Psoas muscle (tissue), 8 donors: ENCODE data around the gene PCDHGA8. TPM values are rescaled to one million over a fixed set of nuclear protein-coding genes. Genes with fewer than 3 reads are reported as not detected.

Experiments
- ATAC-seq, 4 donors: fragments of 200-7000 bp; cut with Tn5 transposase; one replicate each; pipeline ENCODE4 v1.9.1; 2020; ENCODE audit warnings: moderate library complexity in 3 of 4, mild to moderate bottlenecking in 2 of 4
- DNase-seq, 2 donors: peaks; one replicate each; pipeline ENCODE4 v3.0.0-alpha.2; 2020
- H3K27ac ChIP-seq: fragments of 200-600 bp; one replicate; pipeline ENCODE4 v1.8.0; 2022
- H3K27me3 ChIP-seq, 3 donors: fragments of 200-600 bp in 1 of 3; one replicate each; pipeline versions ENCODE4 v1.6.1 to v1.8.0; 2013 to 2022; ENCODE audit warnings: low read length in 2 of 3, mild to moderate bottlenecking in 2 of 3, moderate library complexity in 1 of 3; ENCODE audit not compliant: insufficient read depth in 3 of 3
- H3K36me3 ChIP-seq, 2 donors: fragments of 200-600 bp in 1 of 2; one replicate each; pipeline versions ENCODE4 v1.6.1 to v1.8.0; 2013 to 2022; ENCODE audit warnings: low read depth in 1 of 2, mild to moderate bottlenecking in 1 of 2, moderate library complexity in 1 of 2; ENCODE audit not compliant: insufficient read depth in 1 of 2
- H3K4me1 ChIP-seq: fragments of 200-600 bp; one replicate; pipeline ENCODE4 v1.8.0; 2022
- H3K4me3 ChIP-seq: fragments of 200-600 bp; one replicate; pipeline ENCODE4 v1.8.0; 2022; ENCODE audit warnings: mild to moderate bottlenecking
- H3K9me3 ChIP-seq: fragments of 200-600 bp; one replicate; pipeline ENCODE4 v1.8.0; 2022
- WGBS, 3 donors: extraction: QIAGEN DNeasy Blood & Tissue Kit; methylation state at CpG; one replicate each; pipeline versions ENCODE4 v1.1.6 to v1.1.7; 2013; 5-methylcytosine and 5-hydroxymethylcytosine counted together
- intact Hi-C, 2 donors: fragments of 100-400 bp; cut with DNase I; formaldehyde crosslinking; loops; one replicate each; pipeline versions ENCODE4 v1.11.0 to v1.14.2; 2022
- polyA plus RNA-seq, 3 donors: library from polyadenylated mRNA; stranded (reverse); fragments of 200-250 nt; gene quantifications; one replicate each; pipeline ENCODE4 v1.2.3, GENCODE V29; 2013
- total RNA-seq, 4 donors: library from RNA; stranded (reverse); fragmentation: NEBNext Ultra II Directional in 2 of 4; extraction: Animal tissue kit (Norgen Biotek cat#: 25700) in 2 of 4; gene quantifications; one replicate each; pipeline versions ENCODE4 v1.2.1 to v1.2.4, GENCODE V29; 2021 to 2023
- TF ChIP-seq, protein P1 (sequence below): fragments of 200-600 bp; IDR thresholded peaks from one replicate; pipeline ENCODE4 v1.8.0; 2022; ENCODE audit warnings: antibody characterized with exemption
- donor health status: healthy with polysubstance abuse.
- donor health status: DM: no; HTN: no; CAD: no; lungs with moderate emphysema.
- donor health status: Bipolar disorder and iron deficiency.
- donor health status: healthy.
- donor health status: DM: yes; HTN: yes; CAD: no.
- donor health status: DM: no; HTN: no; CAD: no.
- donor health status: DM: no; HTN: no; CAD: no.
- donor health status: DM: yes; HTN: yes; CAD: no.

Gene PCDHGA8
- total and polyA plus RNA-seq, 7 donors: 0.04 to 1.6 (median 0.82) TPM

DNA sequence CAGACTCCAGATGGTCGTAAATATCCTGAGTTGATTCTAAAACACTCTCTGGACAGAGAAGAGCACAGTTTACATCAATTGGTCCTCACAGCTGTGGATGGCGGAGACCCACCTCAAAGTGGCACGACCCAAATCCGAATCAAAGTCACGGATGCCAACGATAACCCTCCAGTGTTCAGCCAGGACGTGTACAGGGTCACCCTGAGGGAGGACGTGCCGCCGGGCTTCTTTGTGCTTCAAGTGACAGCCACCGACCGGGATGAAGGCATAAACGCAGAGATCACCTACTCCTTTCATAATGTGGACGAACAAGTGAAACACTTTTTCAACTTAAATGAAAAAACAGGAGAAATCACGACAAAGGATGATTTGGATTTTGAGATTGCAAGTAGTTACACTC lies 31.7 kb upstream of the PCDHGA8 start:
- Histone ChIP-seq H3K27ac (no peak overlapping the region), H3K9me3 (peaks cover 34% of the 10 kb centered on the region), H3K36me3 (no peaks in the 10 kb centered on the region), H3K27me3 (peaks cover 0 to 80% (median 18%) of the 10 kb centered on the region in 3 donors), H3K4me1 (no peaks in the 10 kb centered on the region), H3K4me3 (peak overlapping the region; percentile 52)
- DNase-seq (no peak), ATAC-seq (no peak)
- TF ChIP-seq, protein P1, sequence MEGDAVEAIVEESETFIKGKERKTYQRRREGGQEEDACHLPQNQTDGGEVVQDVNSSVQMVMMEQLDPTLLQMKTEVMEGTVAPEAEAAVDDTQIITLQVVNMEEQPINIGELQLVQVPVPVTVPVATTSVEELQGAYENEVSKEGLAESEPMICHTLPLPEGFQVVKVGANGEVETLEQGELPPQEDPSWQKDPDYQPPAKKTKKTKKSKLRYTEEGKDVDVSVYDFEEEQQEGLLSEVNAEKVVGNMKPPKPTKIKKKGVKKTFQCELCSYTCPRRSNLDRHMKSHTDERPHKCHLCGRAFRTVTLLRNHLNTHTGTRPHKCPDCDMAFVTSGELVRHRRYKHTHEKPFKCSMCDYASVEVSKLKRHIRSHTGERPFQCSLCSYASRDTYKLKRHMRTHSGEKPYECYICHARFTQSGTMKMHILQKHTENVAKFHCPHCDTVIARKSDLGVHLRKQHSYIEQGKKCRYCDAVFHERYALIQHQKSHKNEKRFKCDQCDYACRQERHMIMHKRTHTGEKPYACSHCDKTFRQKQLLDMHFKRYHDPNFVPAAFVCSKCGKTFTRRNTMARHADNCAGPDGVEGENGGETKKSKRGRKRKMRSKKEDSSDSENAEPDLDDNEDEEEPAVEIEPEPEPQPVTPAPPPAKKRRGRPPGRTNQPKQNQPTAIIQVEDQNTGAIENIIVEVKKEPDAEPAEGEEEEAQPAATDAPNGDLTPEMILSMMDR: no peak
- intact Hi-C loops: no loop called here
- WGBS, 3 donors: 34 to 44% (median 41%) methylated on average over 15 of the region's 15 CpGs

DNA sequence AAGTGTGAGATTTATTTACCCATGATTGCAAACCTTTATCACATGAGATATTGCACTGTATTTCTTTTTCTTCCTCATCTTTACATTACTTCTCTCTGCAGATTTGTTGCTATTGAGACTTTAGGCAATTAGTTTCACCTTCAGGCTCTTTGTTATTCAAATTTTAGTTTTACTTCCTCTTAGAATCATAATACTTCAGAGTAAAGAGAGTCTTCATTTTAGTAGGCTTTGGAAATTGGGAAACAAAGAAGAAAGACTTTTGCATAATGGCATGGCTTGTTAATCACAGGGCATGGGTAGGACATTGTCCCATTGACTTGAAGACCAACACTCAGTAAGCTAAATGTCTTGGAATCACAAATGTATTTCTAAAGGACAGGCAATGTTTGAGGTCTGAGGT lies 29.7 kb upstream of the PCDHGA8 start:
- TF ChIP-seq, protein P1: no peak
- Histone ChIP-seq H3K27me3 (peaks cover 0 to 86% (median 19%) of the 10 kb centered on the region in 3 donors), H3K36me3 (no peaks in the 10 kb centered on the region), H3K4me1 (no peaks in the 10 kb centered on the region), H3K9me3 (peaks cover 30% of the 10 kb centered on the region), H3K4me3 (no peak overlapping the region), H3K27ac (no peak overlapping the region)
- no peak for DNase-seq
- ATAC-seq: no peak
- intact Hi-C loops: no loop called here

DNA sequence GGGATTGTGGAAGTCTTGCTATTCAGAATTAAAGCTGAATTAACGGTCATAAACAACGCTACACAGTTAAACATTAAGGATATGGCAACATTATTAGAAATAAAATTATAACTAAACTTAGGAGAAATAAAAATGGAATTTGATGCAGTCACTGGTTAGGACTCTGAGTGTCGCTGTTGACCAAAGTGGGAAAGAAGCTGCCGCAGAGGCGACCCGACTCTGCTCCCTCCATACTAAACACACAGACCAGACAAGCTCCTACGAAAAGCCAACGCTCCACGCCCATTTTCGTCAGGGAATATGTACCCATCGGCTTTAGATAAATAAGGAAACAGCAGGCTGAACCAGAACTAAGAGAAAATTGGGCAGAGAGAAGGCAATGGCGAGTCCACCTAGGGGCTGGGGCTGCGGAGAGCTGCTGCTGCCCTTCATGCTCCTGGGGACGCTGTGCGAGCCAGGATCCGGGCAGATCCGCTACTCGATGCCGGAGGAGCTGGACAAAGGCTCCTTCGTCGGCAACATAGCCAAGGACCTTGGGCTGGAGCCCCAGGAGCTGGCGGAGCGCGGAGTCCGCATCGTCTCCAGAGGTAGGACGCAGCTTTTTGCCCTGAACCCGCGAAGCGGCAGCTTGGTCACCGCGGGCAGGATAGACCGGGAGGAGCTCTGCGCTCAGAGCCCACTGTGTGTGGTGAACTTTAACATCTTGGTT lies 28.3 kb upstream of the PCDHGA8 start, which contains the start of gene PCDHGA5:
PCDHGA5 (plus strand) TSS at position 211 of the 709 bp plus-strand sequence; CDS start at position 380, 169 bp downstream.
- no peaks in the 10 kb centered on the region for H3K4me1 ChIP-seq
- H3K27me3 ChIP-seq: peaks cover 0 to 79% (median 19%) of the 10 kb centered on the region in 3 donors
- H3K9me3 ChIP-seq: peaks cover 30% of the 10 kb centered on the region
- intact Hi-C loops: no loop called here
- H3K27ac ChIP-seq: no peak within 1 kb of the TSS
- DNase-seq: no peak
- no peaks in the 10 kb centered on the region for H3K36me3 ChIP-seq
- peak within 1 kb of the TSS; percentile 41 for H3K4me3 ChIP-seq
- peak in 3 of 4 donors; percentile 42 to 64 (median 49) for ATAC-seq
- TF ChIP-seq, protein P1: no peak
- 18 to 27% (median 25%) methylated on average over 34 of the region's 34 CpGs for WGBS, 3 donors

DNA sequence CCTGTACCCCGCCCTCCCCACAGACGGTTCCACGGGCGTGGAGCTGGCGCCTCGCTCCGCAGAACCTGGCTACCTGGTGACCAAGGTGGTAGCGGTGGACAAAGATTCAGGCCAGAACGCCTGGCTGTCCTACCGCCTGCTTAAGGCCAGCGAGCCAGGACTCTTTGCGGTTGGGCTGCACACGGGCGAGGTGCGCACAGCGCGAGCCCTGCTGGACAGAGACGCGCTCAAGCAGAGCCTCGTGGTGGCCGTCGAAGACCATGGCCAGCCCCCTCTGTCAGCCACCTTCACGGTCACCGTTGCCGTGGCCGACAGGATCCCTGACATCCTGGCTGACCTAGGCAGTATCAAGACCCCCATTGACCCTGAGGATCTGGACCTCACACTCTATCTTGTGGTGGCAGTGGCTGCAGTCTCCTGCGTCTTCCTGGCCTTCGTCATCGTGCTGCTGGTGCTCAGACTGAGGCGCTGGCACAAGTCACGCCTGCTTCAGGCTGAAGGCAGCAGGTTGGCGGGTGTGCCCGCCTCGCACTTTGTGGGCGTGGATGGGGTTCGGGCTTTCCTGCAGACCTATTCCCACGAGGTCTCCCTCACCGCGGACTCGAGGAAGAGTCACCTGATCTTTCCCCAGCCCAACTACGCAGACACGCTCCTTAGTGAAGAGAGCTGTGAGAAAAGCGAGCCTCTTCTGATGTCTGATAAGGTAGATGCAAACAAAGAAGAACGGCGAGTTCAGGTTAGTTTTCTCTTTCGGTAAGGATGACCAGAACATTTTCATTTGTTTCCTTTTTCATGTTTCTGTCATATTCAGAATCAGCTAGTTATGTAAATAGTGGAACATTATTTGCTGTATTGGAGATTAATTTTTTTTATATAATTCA lies 26.2 kb upstream of the PCDHGA8 start:
- no peaks in the 10 kb centered on the region for H3K4me1 ChIP-seq
- ATAC-seq (no peak), DNase-seq (no peak)
- no peak overlapping the region for H3K4me3 ChIP-seq
- H3K36me3 ChIP-seq: no peaks in the 10 kb centered on the region
- no peak overlapping the region for H3K27ac ChIP-seq
- H3K27me3 ChIP-seq: peaks cover 0 to 72% (median 18%) of the 10 kb centered on the region in 3 donors
- TF ChIP-seq, protein P1: no peak
- WGBS, 3 donors: 35 to 42% (median 37%) methylated on average over 46 of the region's 46 CpGs
- peaks cover 16% of the 10 kb centered on the region for H3K9me3 ChIP-seq
- intact Hi-C loops: no loop called here
